K562 (cell line): ENCODE measurements around the gene DLST. TPM values are rescaled to one million over a fixed set of nuclear protein-coding genes. Genes with fewer than 3 reads are reported as not detected.

Experiments
- BRF2 ChIP-seq: IDR thresholded peaks from 3 replicates; pipeline ENCODE4 v1.6.1; 2011; ENCODE audit warnings: borderline replicate concordance, mild to moderate bottlenecking; ENCODE audit not compliant: insufficient read length, insufficient read depth
- CBFA2T3 ChIP-seq: fragments of 450-650 bp; IDR thresholded peaks from 2 replicates; pipeline ENCODE4 v1.6.1; 2017
- CHAMP1 ChIP-seq: fragments of 450-650 bp; IDR thresholded peaks from 2 replicates; pipeline ENCODE4 v1.6.1; 2016; ENCODE audit warnings: mild to moderate bottlenecking
- MTA2 ChIP-seq: fragments of 450-650 bp; IDR thresholded peaks from 2 replicates; pipeline ENCODE4 v1.6.1; 2016; ENCODE audit warnings: low read depth
- NKRF ChIP-seq: fragments of 450-650 bp; IDR thresholded peaks from 2 replicates; pipeline ENCODE4 v1.6.1; 2016; ENCODE audit warnings: borderline replicate concordance
- POLR2A ChIP-seq: fragments of 450-650 bp; conservative IDR thresholded peaks from 2 replicates; pipeline ENCODE4 v1.6.1; 2016
- POLR2AphosphoS2 ChIP-seq: IDR thresholded peaks from 2 replicates; pipeline ENCODE4 v1.6.1; 2012; ENCODE audit warnings: low read length, improper control_type of control experiment
- USF1 ChIP-seq: sonication (generic); formaldehyde crosslinking; IDR thresholded peaks from 2 replicates; pipeline ENCODE4 v1.9.0; 2022; ENCODE audit warnings: mild to moderate bottlenecking, missing genetic modification reagents
- XRCC4 ChIP-seq: IDR thresholded peaks from one replicate; pipeline ENCODE4 v1.6.1; 2011; ENCODE audit not compliant: insufficient read depth, insufficient read length; ENCODE audit errors: extremely low read depth
- XRCC5 ChIP-seq: fragments of 200-400 bp; formaldehyde crosslinking; IDR thresholded peaks from 2 replicates; pipeline ENCODE4 v1.6.1; 2017; ENCODE audit warnings: low read depth, mild to moderate bottlenecking, low read length
- ZFP1 ChIP-seq: fragments of 450-650 bp; formaldehyde crosslinking; IDR thresholded peaks from 2 replicates; pipeline ENCODE4 v1.4.0; 2020; ENCODE audit warnings: mild to moderate bottlenecking, mixed read lengths
- ZHX1 ChIP-seq: fragments of 150-350 bp; conservative IDR thresholded peaks from 2 replicates; pipeline ENCODE4 v1.6.1; 2014; ENCODE audit warnings: low read length
- ZNF121 ChIP-seq: sonication (generic); formaldehyde crosslinking; conservative IDR thresholded peaks from 2 replicates; pipeline ENCODE4 v1.8.0; 2022; ENCODE audit warnings: missing genetic modification reagents
- ZNF140 ChIP-seq: fragments of 250-450 bp; sonication (Bioruptor Pico); IDR thresholded peaks from 2 replicates; pipeline ENCODE4 v1.8.0; 2021; ENCODE audit warnings: moderate library complexity, mild to moderate bottlenecking, inconsistent platforms
- ZNF408 ChIP-seq: fragments of 250-450 bp; sonication (Bioruptor Pico); IDR thresholded peaks from 2 replicates; pipeline ENCODE4 v1.4.0; 2020; ENCODE audit warnings: low read depth, mild to moderate bottlenecking, moderate library complexity
- ZNF79 ChIP-seq: fragments of 250-450 bp; sonication (Bioruptor Pico); IDR thresholded peaks from 2 replicates; pipeline ENCODE4 v1.4.0; 2020; ENCODE audit warnings: low read depth, mild to moderate bottlenecking, moderate library complexity
- ZNF830 ChIP-seq: fragments of 250-450 bp; sonication (Bioruptor Pico); IDR thresholded peaks from 2 replicates; pipeline ENCODE4 v1.5.0; 2021; ENCODE audit warnings: mild to moderate bottlenecking
- polyA plus RNA-seq, 8 experiments: library from polyadenylated mRNA; depleted of rRNA in 4 of 8; stranded (reverse) in 5 of 8; unstranded in 3 of 8; fragments of >200 nt; fragmentation: Nextera tagmentation in 2 of 8; fragmentation: Illumina TruSeq in 1 of 8; extraction: Ambion mirVana in 2 of 8; extraction: Trizol in 1 of 8; gene quantifications; 2 replicates each; pipeline versions ENCODE4 v1.2.1 to v1.2.3, GENCODE V29; 2011 to 2014; ENCODE audit warnings: inconsistent platforms in 1 of 8, missing spikeins in 1 of 8
- total RNA-seq, 7 experiments: library from RNA; depleted of rRNA in 6 of 7; stranded (reverse); fragments of >200 nt in 6 of 7; fragmentation: Illumina TruSeq in 2 of 7; extraction: Trizol in 2 of 7; gene quantifications; 2 replicates each; pipeline versions ENCODE4 v1.2.1 to v1.2.3, GENCODE V29; 2011 to 2021; ENCODE audit warnings: low replicate concordance in 1 of 7

Gene DLST
- total and polyA plus RNA-seq, 9 of the 15 experiments (the other 6 are each of a cell fraction or from before 2014, with no cell fraction given) = 3.0 to 73.7 (median 45.4) TPM

GRCh38 chr14:74905595-74906142 is 24.0 kb downstream of the DLST start (continued):
- TF ChIP-seq ZHX1 (no peak), ZNF79 (CRISPR knock-in tag) (no peak), ZFP1 (no peak), CHAMP1 (no peak), BRF2 (no peak), MTA2 (no peak), XRCC4 (no peak), ZNF121 (no peak), CBFA2T3 (no peak), POLR2AphosphoS2 (peak; percentile 66; the same call in 1 of the 2 replicates), ZNF830 (CRISPR knock-in tag) (no peak), POLR2A (peak; percentile 49; the same call in 1 of the 2 replicates), XRCC5 (0 out of 2 replicates have a peak, but pooled peaks have one; percentile 67), ZNF408 (no peak), USF1 (CRISPR knock-in tag) (peak; percentile 70), ZNF140 (CRISPR knock-in tag) (no peak), NKRF (peak; percentile 37; the same call in 1 of the 2 replicates)
